Neutrophil (primary cell): ENCODE measurements around the gene EGFLAM.

Source experiments
- H3K27ac ChIP-seq: fragments of 200-600 bp; sonication (generic); 2 replicates; pipeline ENCODE4 v1.5.1; 2016; ENCODE audit warnings: mild to moderate bottlenecking, moderate library complexity
- H3K27me3 ChIP-seq: fragments of 200-600 bp; sonication (generic); 2 replicates; pipeline ENCODE4 v1.6.0; 2016; ENCODE audit warnings: mild to moderate bottlenecking
- H3K36me3 ChIP-seq: fragments of 200-600 bp; sonication (generic); 2 replicates; pipeline ENCODE4 v1.5.1; 2017
- H3K4me1 ChIP-seq, 2 experiments: fragments of 200-600 bp in 1 of 2; sonication (generic) in 1 of 2; 1 replicate in 1 of 2; 2 replicates in 1 of 2; pipeline versions ENCODE4 v1.5.1 to v1.6.1; 2013 to 2016; ENCODE audit warnings: low read depth in 1 of 2, low read length in 1 of 2, mild to moderate bottlenecking in 1 of 2, moderate library complexity in 1 of 2; ENCODE audit not compliant: control insufficient read depth in 1 of 2, insufficient read depth in 1 of 2
- H3K4me3 ChIP-seq, 2 experiments: fragments of 200-600 bp in 1 of 2; sonication (generic) in 1 of 2; 1 replicate in 1 of 2; 2 replicates in 1 of 2; pipeline ENCODE4 v1.5.1; 2013 to 2016; ENCODE audit warnings: low read depth in 1 of 2, low read length in 1 of 2, mild to moderate bottlenecking in 1 of 2, moderate library complexity in 1 of 2
- H3K9me3 ChIP-seq: fragments of 200-600 bp; sonication (generic); 2 replicates; pipeline ENCODE4 v1.5.1; 2016
- CTCF ChIP-seq: fragments of 200-600 bp; sonication (generic); IDR thresholded peaks from 2 replicates; pipeline ENCODE4 v1.5.1; 2016; ENCODE audit warnings: antibody characterized with exemption

EGFLAM gene

GRCh38 chr5:38339446-38339845 is 81.1 kb downstream of the EGFLAM start:
- H3K27me3 ChIP-seq, result no peaks in the 10 kb centered on the region
- no peak for TF ChIP-seq CTCF
- H3K4me3 ChIP-seq, result no peak overlapping the region
- H3K4me1 ChIP-seq, result no peaks in the 10 kb centered on the region
- no peaks in the 10 kb centered on the region for H3K36me3 ChIP-seq
- H3K27ac ChIP-seq, result no peak overlapping the region
- H3K9me3 ChIP-seq, result no peaks in the 10 kb centered on the region

GRCh38 chr5:38341056-38341455 is 82.7 kb downstream of the EGFLAM start:
- Histone ChIP-seq H3K27me3 (no peaks in the 10 kb centered on the region), H3K36me3 (no peaks in the 10 kb centered on the region)

GRCh38 chr5:38341641-38342040 is 83.3 kb downstream of the EGFLAM start:
- no peak overlapping the region for H3K27ac ChIP-seq
- TF ChIP-seq CTCF, result no peak
- no peaks in the 10 kb centered on the region for H3K9me3 ChIP-seq
- H3K27me3 ChIP-seq, result no peaks in the 10 kb centered on the region
- no peak overlapping the region for H3K4me3 ChIP-seq
- H3K36me3 ChIP-seq, result no peaks in the 10 kb centered on the region
- H3K4me1 ChIP-seq, result no peaks in the 10 kb centered on the region

More at GRCh38 chr5:38341056-38341455, 82.7 kb downstream of the EGFLAM start:
- no peak overlapping the region for H3K27ac ChIP-seq
- no peaks in the 10 kb centered on the region for H3K9me3 ChIP-seq
- no peaks in the 10 kb centered on the region for H3K4me1 ChIP-seq
- no peak overlapping the region for H3K4me3 ChIP-seq
- TF ChIP-seq CTCF, result no peak

GRCh38 chr5:38342261-38342660 is 83.9 kb downstream of the EGFLAM start:
- H3K4me3 ChIP-seq, result no peak overlapping the region
- H3K9me3 ChIP-seq, result no peaks in the 10 kb centered on the region
- no peak overlapping the region for H3K27ac ChIP-seq
- TF ChIP-seq CTCF, result no peak
- H3K4me1 ChIP-seq, result no peaks in the 10 kb centered on the region
- no peaks in the 10 kb centered on the region for H3K36me3 ChIP-seq
- no peaks in the 10 kb centered on the region for H3K27me3 ChIP-seq

- no peak overlapping the region for H3K27ac ChIP-seq
- TF ChIP-seq CTCF, result no peak
- H3K4me1 ChIP-seq, result no peaks in the 10 kb centered on the region
- no peaks in the 10 kb centered on the region for H3K27me3 ChIP-seq
- no peaks in the 10 kb centered on the region for H3K36me3 ChIP-seq
- no peak overlapping the region for H3K4me3 ChIP-seq
- no peaks in the 10 kb centered on the region for H3K9me3 ChIP-seq
Observed at GRCh38 chr5:38344891-38345290, 86.5 kb downstream of the EGFLAM start.

- H3K27ac ChIP-seq, result no peak overlapping the region
- no peaks in the 10 kb centered on the region for H3K36me3 ChIP-seq
- no peaks in the 10 kb centered on the region for H3K4me1 ChIP-seq
Observed at GRCh38 chr5:38346593-38346992, 88.2 kb downstream of the EGFLAM start.

More at GRCh38 chr5:38346593-38346992, 88.2 kb downstream of the EGFLAM start:
- Histone ChIP-seq H3K9me3 (no peaks in the 10 kb centered on the region), H3K4me3 (no peak overlapping the region), H3K27me3 (no peaks in the 10 kb centered on the region)
- TF ChIP-seq CTCF, result no peak
